NCI-H187 treated with DMSO at 0.1 percent for 48 hours (cell line): ENCODE measurements around the gene CTTN.
"Not testable (repeated sequence)": the region's sequence is repeated elsewhere in the genome, so short reads cannot be mapped to it uniquely, and the experiment has no call there.

Experiments
- DNase-seq: peaks from one replicate; lab custom pipeline; 2025; lab: John Stamatoyannopoulos, UW

CTTN gene

GRCh38 chr11:70381872-70382861 is 16.2 kb upstream of the CTTN start:
- no peak for DNase-seq

GRCh38 chr11:70383664-70384565 is 14.4 kb upstream of the CTTN start:
- DNase-seq: no peak

- DNase-seq: no peak
These were observed 13.7 kb upstream of the CTTN start for GRCh38 chr11:70384566-70385152.

- no peak for DNase-seq
These were observed 10.8 kb upstream of the CTTN start for GRCh38 chr11:70387564-70387963.

- DNase-seq: no peak
These were observed 9.1 kb upstream of the CTTN start for GRCh38 chr11:70389201-70389600.

GRCh38 chr11:70390882-70391281 is 7.4 kb upstream of the CTTN start:
- DNase-seq: not testable (repeated sequence)

GRCh38 chr11:70394211-70394950 is 3.9 kb upstream of the CTTN start:
- DNase-seq: no peak

- DNase-seq: no peak
These were observed 870 bp upstream of the CTTN start for GRCh38 chr11:70397336-70397982.

GRCh38 chr11:70398834-70399680 is 728 bp downstream of the CTTN start:
- no peak for DNase-seq

GRCh38 chr11:70399681-70400112 is 1.4 kb downstream of the CTTN start:
- no peak for DNase-seq

GRCh38 chr11:70400643-70401042 is 2.3 kb downstream of the CTTN start:
- no peak for DNase-seq

- no peak for DNase-seq
These were observed 3.7 kb downstream of the CTTN start for GRCh38 chr11:70402016-70402415.

GRCh38 chr11:70402685-70403084 is 4.4 kb downstream of the CTTN start:
- no peak for DNase-seq

GRCh38 chr11:70404244-70404643 is 5.9 kb downstream of the CTTN start:
- no peak for DNase-seq

- no peak for DNase-seq
These were observed 7.5 kb downstream of the CTTN start for GRCh38 chr11:70405679-70406395.

- no peak for DNase-seq
These were observed 8.8 kb downstream of the CTTN start for GRCh38 chr11:70407121-70407520.

- DNase-seq: no peak
These were observed 9.5 kb downstream of the CTTN start for GRCh38 chr11:70407814-70408213.

- DNase-seq: not testable (repeated sequence)
These were observed 10.0 kb downstream of the CTTN start for GRCh38 chr11:70408326-70408725.

GRCh38 chr11:70409437-70409836 is 11.1 kb downstream of the CTTN start:
- no peak for DNase-seq
